GM12892 (cell line): ENCODE measurements around the gene PHF20.
A peak's percentile ranks its signal among the peaks of the same experiment; 100 is the strongest.
"Not testable (repeated sequence)": the region's sequence is repeated elsewhere in the genome, so short reads cannot be mapped to it uniquely, and the experiment has no call there.

Source experiments
- DNase-seq: peaks from one replicate; pipeline ENCODE4 v3.0.0; 2011; ENCODE audit not compliant: insufficient read length
- FAIRE-seq: peaks from 2 replicates; lab custom pipeline; 2011; peaks lifted over from hg19 to GRCh38; lab: Jason Lieb, UNC
- POLR2A ChIP-seq: IDR thresholded peaks from 2 replicates; pipeline ENCODE4 v1.6.1; 2011; ENCODE audit warnings: low read depth, low read length, control low read depth
- POLR2AphosphoS5 ChIP-seq: IDR thresholded peaks from 2 replicates; pipeline ENCODE4 v1.6.1; 2011; ENCODE audit warnings: low read depth, low read length, control low read depth
- TAF1 ChIP-seq: IDR thresholded peaks from 2 replicates; pipeline ENCODE4 v1.6.1; 2011; ENCODE audit warnings: low read depth, mild to moderate bottlenecking, control low read depth, low read length, borderline replicate concordance

The PHF20 gene

DNA sequence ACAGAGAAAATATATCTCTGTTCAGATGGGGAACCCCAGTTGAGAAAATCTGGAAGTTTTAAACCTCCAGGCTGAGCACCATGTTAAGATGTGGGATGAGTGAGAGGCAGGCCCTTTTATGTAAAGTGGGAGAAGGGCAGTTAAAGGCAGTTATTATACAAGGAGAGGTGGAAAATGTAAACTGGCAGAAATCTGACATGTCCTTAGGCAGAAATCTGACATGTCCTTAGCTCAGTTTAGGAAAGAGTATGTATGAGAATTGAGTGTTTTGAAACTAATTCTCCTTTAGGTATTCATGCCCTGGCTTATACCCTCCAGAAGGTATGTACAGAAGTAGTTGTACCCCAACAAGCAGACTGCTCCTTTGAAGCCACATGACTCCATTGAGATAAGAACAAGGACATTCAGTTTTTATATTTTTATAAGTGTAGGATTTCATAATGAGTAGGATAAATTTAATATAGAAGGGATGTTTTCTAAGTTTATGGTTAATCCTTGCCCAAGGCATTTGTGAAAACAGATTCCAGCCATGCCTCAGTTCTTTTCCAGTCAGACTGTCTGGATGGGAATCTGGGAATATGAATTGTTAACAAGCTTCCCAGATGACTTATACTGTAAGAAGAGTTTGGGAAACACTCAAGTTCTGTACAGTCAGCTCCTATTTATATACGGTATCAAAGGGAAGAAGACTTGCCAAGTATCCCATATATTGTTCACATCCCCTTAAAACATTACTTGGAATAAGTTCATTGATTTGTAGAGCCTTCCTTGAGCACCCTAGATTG lies 94.8 kb downstream of the PHF20 start:
- no peak for DNase-seq
- FAIRE-seq, result no peak
- TF ChIP-seq POLR2AphosphoS5 (no peak), TAF1 (no peak), POLR2A (no peak)

DNA sequence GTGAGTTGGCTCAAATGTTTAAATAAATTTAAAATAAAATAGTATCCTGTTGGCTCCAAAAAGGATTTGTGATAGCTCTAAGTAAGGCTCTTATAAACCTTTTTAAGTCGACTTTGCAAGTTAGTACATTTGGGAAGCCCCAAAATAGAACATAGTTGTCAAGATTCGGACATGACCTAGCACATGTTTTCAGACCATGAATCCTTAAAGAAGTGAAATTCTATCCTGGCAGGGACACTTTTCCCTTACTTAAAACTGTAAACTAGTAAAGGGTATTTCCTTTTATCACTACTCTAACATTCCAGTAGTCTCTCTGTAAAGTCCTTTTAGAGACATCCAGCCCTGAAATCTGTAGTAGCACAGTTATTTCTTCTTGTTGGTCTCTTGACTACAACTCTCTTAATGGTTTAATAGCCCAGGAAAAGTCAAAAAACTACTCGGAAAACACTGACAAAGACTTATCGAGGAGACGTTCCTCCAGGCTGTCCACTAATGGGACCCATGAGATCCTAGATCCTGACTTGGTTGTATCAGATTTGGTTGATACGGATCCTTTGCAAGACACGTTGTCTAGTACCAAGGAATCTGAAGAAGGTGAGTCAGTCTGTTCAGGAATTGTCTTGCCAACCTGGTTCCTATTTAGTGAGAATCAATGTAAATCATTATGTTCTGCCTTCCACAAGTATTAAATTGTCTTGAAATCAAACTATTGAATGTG lies 98.9 kb downstream of the PHF20 start:
- no peak for FAIRE-seq
- DNase-seq, result no peak
- no peak for TF ChIP-seq POLR2A
- no peak for TF ChIP-seq POLR2AphosphoS5
- no peak for TF ChIP-seq TAF1

DNA sequence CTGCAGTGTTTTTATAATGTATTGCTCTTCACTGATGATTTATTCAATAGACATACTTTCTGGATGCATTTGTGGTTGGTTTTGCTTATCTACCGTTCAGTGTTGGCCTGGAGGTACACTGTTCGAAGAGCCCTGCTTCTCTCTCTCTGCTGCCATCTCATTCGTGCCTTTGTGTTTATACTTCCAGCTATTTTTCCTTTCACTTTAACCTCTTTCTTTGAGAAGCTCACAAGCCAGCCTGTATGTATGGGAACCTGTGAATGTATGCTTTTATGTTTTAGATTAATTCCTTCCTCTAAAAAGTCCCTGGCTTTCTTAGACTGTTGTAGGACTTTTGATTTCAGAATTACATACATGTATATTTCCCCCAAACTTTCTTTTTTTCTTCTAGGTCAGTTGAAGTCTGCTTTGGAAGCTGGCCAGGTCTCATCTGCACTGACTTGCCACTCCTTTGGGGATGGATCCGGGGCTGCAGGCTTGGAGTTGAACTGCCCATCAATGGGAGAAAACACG lies 99.5 kb downstream of the PHF20 start:
- FAIRE-seq (no peak), DNase-seq (no peak)
- TF ChIP-seq POLR2AphosphoS5, result no peak
- TF ChIP-seq POLR2A, result no peak
- no peak for TF ChIP-seq TAF1

DNA sequence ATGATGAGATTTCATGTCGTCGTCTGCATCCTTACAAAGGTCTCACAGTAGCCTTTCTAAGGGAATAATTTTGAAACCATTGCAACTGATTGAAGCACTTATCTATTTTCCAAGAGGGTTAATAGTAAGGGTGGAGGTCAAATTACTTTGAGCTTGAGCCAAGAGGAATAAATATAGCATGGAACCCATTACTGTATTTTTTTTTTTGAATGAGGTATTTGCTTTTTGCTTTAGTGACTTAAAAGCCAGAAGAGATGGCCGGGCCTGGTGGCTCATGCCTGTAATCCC lies 104.2 kb downstream of the PHF20 start:
- TF ChIP-seq POLR2A (no peak), POLR2AphosphoS5 (no peak), TAF1 (no peak)
- FAIRE-seq (no peak), DNase-seq (no peak)

DNA sequence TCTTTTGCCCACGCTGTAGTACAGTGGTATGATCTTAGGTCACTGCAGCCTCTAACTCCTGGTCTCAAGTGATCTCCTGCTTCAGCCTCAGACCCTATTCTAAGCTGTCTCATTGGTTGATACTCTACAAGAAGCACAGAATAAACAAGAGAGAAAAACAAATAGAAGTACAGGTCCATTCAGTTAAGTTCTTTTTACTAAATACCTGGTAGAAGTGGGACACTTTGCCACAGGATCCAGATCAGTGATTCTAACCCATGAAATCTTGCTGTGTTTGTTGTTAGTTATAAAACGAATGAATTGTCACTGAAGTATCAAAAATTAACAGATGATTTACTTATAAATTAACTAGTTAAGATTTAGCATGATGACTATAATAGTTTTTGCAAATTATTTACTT lies 105.8 kb downstream of the PHF20 start:
- TF ChIP-seq POLR2A (no peak), POLR2AphosphoS5 (no peak), TAF1 (no peak)
- FAIRE-seq (no peak), DNase-seq (no peak)

DNA sequence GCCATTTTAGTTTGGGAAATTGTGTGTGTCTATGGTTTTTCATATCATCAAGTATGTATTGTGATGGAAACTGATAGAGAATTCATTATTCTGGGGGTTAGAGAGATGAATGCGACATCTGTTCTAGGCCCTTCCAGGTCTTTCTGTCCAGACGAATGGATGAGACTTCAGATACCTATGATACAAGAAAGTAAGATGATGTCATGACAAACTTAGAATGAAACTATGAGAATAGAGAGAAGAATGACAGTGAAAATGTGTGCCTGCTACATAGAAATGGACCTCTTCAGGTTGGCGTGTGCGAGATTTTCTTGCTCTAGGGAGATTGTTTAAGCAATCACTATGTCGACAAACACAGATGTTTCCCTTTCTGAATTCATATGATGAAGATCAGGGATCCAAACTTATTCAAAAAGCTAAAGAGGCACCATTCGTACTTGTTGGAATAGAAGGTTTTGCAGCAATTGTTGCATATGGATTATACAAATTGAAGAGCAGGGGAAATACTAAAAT lies 106.4 kb downstream of the PHF20 start:
- FAIRE-seq, result no peak
- TF ChIP-seq TAF1 (no peak), POLR2A (no peak), POLR2AphosphoS5 (no peak)
- no peak for DNase-seq

DNA sequence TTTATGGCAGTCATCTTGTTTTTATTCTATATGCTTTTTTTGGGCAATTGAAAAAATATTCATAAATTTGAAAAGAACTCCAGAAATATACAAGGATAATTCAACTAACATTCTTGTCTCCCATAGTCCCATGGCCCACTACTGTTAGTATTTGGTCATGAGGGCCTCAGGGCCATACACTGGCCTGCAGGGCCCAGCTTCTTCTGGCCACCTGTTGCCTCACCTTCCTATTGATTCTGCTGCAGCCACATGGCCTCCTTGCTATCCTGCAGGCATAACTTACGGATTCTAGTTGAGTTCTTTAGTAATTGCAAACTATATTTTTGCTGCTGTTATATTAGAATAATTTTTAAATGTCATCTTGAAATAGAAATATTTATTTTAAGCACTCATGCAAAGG lies 109.9 kb downstream of the PHF20 start:
- TF ChIP-seq POLR2AphosphoS5 (no peak), POLR2A (no peak)
- FAIRE-seq, result no peak
- no peak for DNase-seq

DNA sequence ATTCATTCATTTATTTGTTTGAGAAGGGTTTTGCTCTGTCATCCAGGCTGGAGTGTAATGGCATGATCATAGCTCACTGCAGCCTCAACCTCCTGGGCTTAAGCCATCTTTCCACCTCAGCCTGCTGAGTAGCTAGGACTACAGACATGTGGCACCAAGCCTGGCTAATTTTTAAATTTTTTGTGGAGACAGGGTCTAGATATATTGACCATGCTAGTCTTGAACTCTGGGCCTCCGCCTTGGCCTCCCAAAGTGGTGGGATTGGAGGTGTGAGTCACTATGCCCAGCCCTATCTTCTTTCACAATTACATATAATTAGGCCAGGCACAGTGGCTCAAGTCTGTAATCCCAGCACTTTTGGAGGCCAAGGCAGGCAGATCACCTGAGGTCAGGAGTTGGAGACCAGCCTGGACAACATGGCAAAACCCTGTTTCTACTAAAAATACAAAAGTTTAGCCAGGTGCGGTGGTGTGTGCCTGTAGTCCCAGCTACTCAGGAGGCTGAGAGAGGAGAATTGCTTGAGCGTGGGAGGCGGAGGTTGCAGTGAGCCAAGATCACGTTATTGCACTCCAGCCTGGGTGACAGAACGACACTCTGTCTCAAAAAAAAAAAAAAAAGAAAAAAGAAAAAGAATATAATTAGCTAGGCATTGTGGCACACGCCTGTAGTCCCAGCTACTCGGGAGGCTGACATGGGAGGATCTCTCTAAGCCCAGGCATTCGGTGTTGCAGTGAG lies 110.8 kb downstream of the PHF20 start:
- not testable (repeated sequence) for DNase-seq, FAIRE-seq

DNA sequence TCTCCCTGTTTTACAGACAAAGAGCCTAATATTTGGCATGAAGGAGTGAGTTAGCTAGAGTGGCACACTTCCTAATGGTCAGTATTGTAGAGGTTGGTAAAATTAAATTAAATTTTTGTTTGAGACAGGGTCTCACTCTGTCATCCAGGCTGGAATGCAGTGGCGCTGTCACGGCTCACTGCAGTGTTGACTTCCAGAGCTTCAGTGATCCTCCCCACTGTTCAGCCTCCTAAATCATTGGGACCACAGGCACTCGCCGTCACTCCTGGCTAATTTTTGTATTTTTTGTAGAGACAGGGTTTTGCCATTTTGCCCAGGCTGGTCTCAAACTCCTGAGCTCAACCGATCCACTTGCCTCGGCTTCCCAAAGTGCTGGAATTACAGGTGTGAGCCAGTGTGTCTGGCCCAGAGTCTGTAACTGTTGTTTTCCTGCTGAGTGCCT lies 111.5 kb downstream of the PHF20 start:
- FAIRE-seq, result no peak
- DNase-seq, result no peak
- TF ChIP-seq TAF1 (no peak), POLR2A (no peak), POLR2AphosphoS5 (no peak)

DNA sequence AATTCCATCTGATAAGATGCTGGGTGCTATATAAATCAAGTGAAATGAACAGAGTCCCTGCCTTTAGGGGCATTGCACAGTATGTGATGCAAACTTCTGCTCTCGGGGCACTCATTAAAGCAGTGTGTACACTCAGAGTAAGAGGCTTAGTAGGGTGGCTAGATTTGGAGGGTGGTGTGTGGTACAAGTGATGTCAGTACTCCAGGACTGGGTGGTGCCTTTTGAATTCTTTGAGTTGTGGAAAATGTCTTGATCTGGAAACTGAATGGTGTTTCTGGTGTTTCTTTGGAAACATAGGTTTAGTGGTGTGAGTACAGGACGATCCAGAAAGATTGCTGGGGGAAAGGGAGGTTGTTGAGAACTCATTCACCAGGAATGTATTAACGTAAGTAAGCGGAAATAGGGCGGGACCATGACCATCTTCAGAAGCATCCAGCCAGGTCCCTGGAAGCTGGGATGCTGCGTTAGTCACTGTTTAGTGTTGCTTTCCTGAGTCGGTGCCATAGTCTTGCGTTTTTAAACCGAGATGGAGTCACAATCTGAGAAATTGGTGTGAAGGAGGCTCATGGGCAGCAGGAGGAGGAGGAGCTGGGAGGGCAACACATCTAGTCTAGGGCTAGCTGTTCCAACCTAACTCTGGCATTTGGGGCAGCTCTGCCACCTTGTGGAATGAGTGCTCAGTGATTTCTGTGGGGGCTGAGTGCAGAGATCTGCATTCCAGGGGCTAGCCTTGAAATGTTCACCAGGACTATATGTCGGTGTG lies 112.1 kb downstream of the PHF20 start:
- TF ChIP-seq TAF1 (no peak), POLR2AphosphoS5 (no peak), POLR2A (no peak)

DNA sequence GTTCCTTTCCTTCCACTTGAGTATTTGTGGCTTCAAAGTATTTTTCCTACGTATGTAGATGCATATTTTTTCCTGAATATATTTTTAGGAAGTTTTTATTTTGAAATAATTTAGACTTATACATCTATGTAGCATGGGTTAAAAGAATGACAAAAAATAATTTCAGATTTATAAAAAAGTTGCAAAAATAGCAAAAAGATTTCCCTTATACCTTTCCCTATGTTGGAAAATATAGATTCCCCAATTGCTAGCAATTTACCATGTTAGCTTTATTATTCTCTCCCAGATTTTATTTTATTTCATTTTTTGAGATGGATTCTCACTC lies 112.7 kb downstream of the PHF20 start:
- FAIRE-seq, result no peak
- TF ChIP-seq POLR2A (no peak), TAF1 (no peak), POLR2AphosphoS5 (no peak)
- DNase-seq, result no peak

More for the DNA sequence above, 112.1 kb downstream of the PHF20 start:
- FAIRE-seq (peak; percentile 21), DNase-seq (no peak)
